GM21360 (cell line): ENCODE results near the gene FNDC3A.
"Not testable (repeated sequence)": the region's sequence is repeated elsewhere in the genome, so short reads cannot be mapped to it uniquely, and the experiment has no call there.

Source experiments
- ATAC-seq: cut with Tn5 transposase; IDR thresholded peaks from one replicate; pipeline ENCODE4 v1.9.1; 2021; ENCODE audit warnings: mild to moderate bottlenecking, moderate library complexity; ENCODE audit not compliant: unreplicated experiment

The FNDC3A gene

DNA sequence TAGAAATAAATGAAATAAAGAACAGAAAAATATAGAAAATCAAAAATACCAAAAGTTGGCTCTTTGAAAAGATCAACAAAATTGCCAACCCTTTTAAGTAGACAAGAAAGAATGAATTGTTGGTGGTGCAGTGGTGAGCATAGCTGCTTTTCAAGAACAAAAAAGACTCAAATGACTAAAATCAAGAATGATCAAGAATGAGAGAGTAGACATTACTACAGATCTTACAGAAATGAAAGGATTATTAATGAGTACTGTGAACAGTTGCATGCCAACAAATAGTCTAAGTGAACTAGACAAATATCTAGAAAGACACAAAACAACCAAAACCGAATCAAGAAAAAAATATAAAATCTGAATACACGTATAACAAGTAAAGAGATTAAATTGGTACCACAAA is 53.9 kb downstream of the FNDC3A start:
- no peak for ATAC-seq

DNA sequence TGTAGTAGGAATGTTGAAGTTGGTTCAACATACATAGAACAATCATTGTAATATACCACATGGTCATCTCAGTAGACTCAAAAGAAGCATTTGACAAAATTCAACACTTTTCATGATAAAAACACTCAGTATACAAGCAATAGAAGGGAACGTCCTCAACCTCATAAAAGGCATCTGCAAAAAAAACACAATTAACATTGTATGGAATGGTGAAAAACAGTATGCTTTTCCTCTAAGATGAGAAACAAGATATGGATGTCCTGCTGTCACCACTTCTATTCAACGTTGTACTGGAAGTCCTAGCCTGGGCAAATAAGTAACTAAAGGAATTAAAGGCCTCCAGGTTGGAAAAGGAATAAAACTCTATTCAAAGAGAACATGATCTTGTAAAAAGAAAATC is 54.5 kb downstream of the FNDC3A start:
- ATAC-seq, result no peak

DNA sequence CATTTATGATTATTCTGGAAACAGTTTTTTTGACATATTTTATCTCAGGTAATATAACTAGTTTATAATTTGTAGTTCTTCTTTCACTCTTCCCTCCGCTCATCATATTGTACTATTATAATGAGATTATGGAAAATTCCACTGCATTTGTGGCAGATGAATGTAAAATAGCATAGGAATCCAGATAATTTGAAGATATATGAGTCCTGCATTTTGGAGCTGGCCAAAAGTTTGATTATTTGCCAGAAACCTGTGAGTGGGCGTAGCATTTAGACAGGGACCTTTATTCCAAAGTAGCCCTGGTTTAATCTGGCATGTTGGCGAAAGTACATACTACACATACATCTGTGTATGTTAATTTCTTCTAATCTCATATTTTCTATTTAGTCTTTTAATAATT is 65.2 kb downstream of the FNDC3A start:
- ATAC-seq, result no peak

DNA sequence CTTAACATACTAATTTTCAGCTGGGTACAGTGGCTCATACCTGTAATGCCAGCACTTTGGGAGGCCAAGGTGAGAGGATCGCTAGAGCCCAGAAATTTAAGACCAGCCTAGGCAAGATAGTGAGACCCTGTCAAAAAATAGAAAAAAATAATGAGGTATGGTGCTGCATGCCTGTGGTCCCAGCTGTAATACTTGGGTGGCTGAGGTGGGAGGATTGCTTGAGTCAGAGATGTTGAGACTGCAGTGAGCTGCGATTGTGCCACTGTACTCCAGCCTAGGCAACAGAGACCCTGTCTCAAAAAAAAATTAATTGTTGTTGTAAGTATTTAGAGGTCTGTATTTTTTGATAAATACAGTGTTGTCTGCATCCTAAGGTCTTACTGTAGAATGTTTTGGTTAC is 66.8 kb downstream of the FNDC3A start:
- ATAC-seq, result no peak

DNA sequence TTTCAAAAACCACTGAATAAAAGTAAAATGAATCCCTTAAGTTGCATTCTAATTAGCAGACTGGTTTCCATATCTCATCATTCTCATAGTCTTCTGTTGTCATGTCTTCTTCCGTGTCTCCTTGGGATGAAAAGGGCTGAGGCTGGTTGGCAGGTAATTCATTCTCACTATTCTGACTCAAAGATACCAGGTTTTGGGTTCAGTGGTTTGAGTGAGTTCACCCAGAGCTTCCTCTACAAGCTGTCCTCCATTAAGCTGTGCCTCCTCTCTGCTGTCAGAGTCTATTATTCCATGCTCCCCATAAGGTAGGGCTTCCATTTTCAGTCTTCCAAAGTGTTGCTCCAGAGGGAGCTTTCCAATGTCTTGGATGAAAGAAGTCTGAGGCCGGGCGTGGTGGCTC is 68.3 kb downstream of the FNDC3A start:
- ATAC-seq, result no peak

DNA sequence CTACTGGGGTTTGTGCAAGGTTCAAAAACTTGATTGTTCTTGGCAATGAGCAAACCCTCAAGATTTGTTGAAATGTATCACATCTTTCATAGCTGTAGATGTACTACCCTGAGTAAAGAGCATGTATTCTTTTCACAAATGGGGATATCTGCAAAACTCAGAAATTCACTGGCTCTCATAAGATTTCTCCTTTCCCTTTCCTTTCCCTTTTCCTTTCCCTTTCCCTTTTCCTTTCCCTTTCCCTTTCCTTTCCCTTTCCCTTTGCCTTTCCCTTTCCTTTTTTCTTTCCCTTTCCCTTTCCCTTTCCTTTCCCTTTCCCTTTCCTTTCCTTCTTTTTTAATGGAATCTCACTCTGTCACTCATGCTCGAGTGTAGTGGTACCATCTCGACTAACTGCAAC is 69.1 kb downstream of the FNDC3A start:
- no peak for ATAC-seq

DNA sequence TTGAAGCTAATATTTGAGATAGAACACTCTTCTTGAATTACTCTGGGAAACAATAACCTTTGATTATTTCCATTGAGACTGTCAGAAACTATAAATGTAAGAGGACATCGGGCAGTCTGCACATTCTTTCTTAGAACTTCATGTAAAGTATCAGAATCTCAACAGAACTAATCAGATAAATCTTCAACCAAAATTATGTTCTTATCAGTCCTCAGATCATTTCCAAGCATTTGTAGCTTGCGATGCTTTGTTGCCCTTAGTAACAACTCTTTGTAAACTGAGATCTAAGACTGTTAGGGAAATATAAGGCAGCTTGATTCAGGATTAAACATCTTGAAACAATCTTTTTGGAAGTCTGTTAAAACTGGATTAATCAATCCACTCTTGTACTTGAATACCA is 70.3 kb downstream of the FNDC3A start:
- no peak for ATAC-seq

DNA sequence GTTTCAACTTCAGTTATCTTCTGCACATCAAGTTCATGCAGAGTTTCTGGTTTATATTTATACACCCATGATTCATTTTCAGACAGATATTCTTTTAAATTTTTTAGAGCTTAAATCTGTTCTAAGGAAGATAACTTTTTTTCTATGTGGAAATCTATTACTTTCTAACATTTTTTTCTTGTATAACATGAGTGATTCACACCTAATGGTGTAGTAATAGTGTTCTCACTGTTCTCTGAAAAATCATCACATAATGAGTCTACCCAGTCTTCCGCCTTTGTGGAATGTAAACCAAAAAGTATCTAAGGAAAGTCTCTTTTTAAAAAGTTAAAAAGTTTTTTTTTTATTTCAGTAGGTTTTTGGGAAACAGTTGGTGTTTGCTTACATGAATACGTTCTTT is 70.8 kb downstream of the FNDC3A start:
- no peak for ATAC-seq

DNA sequence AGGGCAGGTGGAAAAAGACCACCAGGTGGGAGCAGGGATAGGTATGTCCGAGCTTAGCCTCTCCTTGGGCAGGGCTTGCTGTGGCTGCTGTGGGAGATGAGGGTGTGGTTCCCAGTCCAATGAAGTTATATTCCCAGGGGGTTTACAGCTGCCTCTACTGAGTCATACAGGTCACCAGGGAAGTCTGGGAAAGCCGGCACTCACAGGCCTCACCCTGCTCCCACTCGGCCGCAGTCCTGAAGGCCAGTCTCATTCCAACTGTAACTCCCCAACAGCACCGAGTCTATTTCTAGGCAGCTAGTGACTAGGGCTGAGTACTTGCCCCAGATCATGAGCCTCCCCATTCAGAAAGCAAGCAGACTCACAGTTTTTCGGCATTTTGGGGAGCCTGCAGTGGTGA is 77.1 kb downstream of the FNDC3A start:
- no peak for ATAC-seq

DNA sequence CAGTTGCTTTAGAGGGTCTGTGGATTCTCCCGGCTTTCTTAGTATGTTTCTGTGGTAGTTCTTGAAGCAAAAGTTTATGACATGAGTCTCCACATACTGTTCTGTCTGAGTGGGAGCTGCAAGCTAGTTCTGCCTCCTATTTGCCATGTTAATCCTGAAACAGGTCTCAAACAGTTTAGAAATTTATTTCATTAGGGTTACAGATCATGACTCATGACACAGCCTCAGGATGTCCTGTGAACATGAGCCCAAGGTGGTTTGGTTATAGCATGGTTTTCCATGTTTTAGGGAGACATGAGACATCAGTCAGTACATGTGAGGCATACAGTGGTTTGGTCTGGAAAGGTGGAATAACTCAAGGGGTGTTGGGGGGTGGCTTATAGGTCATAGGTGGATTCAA is 77.5 kb downstream of the FNDC3A start:
- no peak for ATAC-seq

DNA sequence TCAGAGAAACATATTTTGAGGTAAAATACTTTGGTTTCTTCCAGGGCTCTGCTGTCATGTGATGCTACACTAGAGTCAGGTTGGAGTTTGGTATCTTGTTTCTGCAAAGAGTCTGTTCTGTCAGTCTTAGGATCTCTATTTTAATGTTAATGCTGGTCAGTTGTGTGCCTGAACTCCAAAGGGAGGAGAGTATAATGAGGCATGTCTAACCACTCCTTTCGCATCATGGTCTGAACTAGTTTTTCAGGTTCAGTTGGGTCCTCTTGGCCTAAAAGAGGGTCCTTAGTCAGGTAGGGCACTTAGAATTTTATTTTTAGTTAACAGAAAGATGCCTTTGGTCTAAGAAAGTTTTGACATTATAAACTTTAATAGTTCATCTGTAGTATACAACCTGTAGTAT is 78.2 kb downstream of the FNDC3A start:
- no peak for ATAC-seq

DNA sequence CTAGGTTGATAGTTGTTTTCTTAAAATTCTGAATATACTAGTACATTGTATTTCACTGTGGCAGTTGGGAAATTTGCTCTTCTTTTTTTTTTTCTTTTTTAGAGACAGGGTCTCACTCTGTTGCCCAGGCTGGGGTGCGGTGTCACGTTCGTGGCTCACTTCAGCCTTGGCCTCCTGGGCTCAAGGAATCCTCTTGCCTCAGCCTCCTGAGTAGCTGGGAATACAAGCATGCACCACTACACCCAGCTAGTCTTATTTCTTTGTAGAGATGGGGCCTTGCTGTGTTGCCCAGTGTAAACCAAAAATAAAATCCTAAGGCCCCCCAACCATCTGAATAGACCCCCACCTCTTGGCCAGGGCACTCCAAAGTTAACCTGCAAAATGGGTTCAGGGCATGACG is 79.3 kb downstream of the FNDC3A start:
- no peak for ATAC-seq

DNA sequence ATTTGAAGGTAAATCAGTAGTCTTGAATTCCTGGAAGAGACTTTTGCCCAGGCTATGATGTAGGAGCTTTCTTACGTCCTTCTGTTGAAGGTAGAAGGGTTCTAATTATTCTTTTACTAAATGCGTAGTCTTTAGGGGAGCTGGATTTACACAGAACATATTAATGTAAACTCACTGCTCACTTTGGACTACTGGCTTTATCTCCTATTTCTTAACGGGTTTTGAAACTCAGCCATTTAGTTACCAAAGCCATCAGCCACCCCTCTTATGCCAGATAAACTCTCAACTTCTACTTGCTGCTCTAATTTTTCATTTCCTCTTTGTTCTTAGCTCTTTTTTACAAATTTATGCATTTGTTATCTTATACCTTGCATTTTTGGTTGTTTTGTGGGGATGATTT is 81.5 kb downstream of the FNDC3A start:
- no peak for ATAC-seq

DNA sequence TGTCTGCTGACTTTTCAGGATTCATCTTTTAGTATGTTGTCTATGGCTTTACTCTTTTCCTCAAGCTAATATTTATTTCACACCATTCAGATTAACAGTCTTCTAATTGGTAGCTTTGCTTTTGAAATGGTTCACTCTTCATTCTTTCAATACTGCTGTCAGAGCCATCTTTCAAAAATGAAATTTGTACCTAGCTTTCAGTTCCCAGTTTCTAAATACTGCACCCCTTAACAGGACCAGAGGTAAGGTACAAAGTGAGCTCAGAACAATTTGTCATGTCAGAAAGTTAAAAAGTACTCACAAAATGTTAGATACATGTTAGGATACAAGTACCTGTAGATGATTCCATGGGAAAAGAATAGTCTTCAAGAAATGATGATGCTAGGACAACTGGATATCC is 83.0 kb downstream of the FNDC3A start:
- ATAC-seq, result no peak

DNA sequence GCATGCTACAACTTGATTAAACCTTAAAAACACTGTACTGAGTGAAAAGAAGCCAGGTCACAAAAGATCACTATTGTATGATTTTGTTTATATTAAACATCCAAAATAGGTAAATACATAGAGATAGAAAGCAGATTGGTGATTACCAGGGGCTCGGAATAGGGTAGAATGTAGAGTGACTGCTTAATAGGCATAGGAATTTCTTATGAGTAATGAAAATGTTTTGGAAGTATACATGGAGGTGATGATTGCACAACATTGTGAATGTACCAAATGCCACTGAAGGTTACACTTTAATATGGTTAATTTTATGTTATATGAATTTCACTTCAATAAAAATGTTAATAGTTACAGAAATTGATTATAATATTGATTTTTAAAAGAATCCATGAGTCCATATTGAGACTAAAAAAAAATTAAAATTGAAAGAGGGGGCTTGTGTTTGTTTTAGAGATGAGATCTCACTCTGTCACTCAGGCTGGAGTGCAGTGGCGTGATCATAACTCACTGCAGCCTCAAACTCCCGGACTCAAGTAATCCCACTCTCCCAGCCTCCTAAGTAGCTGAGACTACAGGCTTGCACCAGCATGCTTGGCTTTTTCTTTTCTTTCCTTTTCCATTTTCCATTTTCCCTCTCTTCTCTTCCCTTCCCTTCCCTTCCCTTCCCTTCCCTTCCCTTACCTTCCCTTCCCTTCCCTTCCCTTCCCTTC is 85.1 kb downstream of the FNDC3A start:
- no peak for ATAC-seq

DNA sequence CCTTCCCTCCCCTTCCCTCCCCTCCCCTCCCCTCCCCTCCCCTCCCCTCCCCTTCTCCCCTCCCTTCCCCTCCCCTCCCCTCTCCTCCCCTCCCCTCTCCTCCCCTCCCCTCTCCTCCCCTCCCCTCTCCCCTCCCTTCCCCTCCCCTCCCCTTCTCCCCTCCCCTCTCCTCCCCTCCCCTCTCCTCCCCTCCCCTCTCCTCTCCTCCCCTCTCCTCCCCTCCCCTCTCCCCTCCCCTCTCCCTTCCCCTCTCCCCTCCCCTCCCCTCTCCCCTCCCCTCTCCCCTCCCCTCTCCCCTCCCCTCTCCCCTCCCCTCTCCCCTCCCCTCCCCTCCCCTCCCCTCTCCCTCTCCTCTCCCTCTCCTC is 85.7 kb downstream of the FNDC3A start:
- ATAC-seq, result not testable (repeated sequence)

DNA sequence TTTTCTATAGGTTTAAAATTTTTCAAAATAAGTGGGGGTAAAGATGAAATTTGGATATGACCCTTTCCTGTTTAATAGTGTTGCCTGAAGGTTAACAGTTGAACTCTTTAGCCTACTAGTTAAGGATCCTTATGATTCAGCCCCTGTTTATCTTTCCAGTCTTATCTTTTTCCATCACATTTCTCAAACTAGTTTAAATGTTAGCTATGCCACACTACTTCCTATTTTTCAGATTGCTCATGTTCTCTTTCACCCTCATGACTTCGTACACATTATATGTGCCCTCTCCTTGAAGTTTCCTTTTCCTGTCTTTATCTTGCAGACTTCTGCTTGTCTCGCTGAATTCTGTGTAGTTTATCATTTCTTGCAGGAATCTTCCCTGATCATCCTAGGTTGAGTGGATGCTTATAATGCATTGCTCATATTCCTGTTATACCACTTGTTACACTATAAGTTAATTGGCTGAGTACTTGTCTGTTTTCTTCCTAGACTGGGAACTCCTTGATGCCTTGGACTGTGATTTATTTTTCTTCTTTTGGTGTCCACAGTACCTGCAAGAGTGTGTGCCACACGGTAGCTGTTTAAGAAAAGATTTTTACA is 86.7 kb downstream of the FNDC3A start:
- no peak for ATAC-seq

DNA sequence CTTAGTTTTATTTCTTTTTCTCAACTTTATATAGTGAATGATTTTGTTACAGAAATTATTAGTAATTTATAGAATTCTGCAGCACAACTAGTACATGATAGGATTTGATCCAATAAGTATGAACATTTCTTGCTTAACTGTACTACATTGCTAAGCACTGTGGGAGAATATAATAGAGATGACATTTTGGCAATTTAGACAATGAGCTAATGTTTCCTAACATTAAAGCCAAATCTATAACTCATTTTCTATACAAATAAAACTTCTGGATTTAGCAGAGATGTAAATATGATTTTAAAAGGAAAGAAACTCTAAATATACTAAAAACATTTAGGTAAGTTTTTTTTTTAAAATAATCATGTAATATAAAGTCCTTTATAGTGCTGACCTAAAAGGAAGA is 87.3 kb downstream of the FNDC3A start:
- ATAC-seq, result no peak

DNA sequence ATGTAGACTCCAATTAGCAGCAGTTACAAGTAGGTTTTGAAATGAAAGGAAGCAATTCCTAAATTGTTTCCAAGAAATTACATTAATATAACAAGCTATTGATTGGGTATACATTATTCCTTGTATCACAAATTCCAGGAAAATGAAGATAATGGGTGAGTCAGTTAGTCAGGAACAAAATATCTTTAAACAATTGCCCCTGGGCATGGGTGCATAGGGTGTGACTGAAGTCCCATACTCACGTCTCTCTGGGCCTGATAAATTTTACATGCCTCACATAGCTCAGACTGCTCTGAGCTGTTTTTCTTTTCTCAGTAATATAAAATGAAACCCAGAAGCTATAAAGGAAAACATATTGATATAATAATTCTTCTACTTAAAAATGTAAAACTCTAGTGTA is 87.8 kb downstream of the FNDC3A start:
- ATAC-seq, result no peak

DNA sequence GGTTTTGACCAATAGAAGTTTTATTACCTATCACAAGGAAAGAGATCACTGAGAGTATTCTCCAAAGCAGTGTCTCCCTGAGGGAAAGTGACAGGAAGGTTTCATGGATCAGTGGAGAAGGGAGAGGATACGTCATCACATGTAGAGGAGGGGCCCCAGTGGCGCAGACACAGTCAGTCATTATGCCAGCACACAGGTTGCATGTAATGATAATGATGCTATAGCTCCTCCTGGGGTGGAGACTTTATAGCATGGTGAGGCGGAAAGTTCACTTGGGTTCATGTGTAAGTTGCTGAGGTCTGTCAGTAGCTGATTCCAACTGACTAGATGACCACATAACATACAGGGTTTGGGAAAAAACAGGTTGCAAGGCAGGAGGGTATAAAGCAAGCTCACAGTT is 88.8 kb downstream of the FNDC3A start:
- ATAC-seq, result no peak

DNA sequence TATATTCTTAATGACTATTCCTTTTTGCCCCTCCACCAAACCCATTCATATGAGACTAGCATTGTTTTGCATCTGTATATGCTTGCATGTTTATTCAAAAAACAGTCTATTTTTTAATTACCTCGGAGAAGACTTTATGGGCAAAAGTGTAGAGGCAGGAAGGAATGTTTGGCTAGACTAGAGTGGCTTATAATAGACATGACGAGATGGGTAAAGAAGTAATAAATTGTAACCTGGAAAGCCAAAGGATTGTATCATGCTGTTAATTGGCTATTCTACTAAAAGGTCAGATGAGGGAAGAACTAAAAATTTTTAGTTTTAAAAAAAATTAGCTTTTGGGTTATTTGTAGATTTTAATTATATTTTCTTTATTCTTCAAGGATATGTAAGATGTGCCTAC is 91.1 kb downstream of the FNDC3A start:
- no peak for ATAC-seq

DNA sequence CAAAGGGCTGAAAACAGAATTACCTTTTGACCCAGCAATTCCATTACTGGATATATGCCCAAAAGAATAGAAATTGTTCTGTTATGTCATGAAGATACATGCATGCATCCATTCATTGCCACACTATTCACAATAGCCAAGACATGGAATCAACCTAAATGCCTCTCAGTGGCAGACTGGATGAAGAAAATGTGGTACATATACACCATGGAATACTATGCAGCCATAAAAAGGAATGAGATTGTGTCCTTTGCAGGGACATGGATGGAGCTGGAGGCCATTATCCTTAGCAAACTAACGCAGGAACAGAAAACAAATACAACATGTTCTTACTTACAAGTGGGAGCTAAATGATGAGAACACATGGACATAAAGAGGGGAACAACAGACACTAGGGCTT is 92.8 kb downstream of the FNDC3A start:
- ATAC-seq, result not testable (repeated sequence)

DNA sequence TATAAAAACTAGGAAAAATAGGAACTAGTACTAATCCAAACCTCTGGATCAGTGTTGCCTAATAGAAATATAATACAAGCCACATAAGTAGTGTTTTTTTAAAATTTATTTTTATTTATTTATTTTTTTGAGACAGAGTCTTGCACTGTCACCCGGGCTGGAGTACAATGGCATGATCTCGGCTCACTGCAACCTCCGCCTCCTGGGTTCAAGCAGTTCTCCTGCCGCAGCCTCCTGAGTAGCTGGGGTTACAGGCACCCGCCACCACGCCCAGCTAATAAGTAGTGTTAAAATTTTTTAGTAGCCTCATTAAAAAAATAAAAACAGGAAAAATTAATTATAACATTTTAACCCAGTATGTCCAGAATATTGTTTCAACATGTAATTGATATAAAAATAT is 94.3 kb downstream of the FNDC3A start:
- not testable (repeated sequence) for ATAC-seq
